ENCODE measurements around the gene DTNB.
"Not testable (repeated sequence)": the region's sequence is repeated elsewhere in the genome, so short reads cannot be mapped to it uniquely, and the experiment has no call there.

Gene DTNB

GRCh38 chr2:25671622-25672021 is 1.8 kb downstream of the DTNB start:
- DNase-seq (ENCODE audit: extremely low read depth, low read depth) = no peak
- no peak overlapping the region for H3K4me3 ChIP-seq (replicated peaks; ENCODE audit: low read depth, low read length)
- no peak for TF ChIP-seq CTCF (IDR thresholded peaks at IDR 0.05; ENCODE audit: low read depth, low read length, missing control alignments)

GRCh38 chr2:25669520-25669919 is 3.9 kb downstream of the DTNB start:
- no peak for DNase-seq (ENCODE audit: extremely low read depth, low read depth)
- no peak for TF ChIP-seq CTCF (IDR thresholded peaks at IDR 0.05; ENCODE audit: low read depth, low read length, missing control alignments)
- H3K4me3 ChIP-seq (replicated peaks; ENCODE audit: low read depth, low read length) = no peak overlapping the region

- no peak for DNase-seq (ENCODE audit: extremely low read depth, low read depth)
- TF ChIP-seq CTCF (IDR thresholded peaks at IDR 0.05; ENCODE audit: low read depth, low read length, missing control alignments) = no peak
- no peak overlapping the region for H3K4me3 ChIP-seq (replicated peaks; ENCODE audit: low read depth, low read length)
Measured at GRCh38 chr2:25666218-25666617, 7.2 kb downstream of the DTNB start.

- not testable (repeated sequence) for H3K4me3 ChIP-seq (replicated peaks; ENCODE audit: low read depth, low read length); DNase-seq (ENCODE audit: extremely low read depth, low read depth)
Measured at GRCh38 chr2:25665429-25665828, 7.9 kb downstream of the DTNB start.

- TF ChIP-seq CTCF (IDR thresholded peaks at IDR 0.05; ENCODE audit: low read depth, low read length, missing control alignments) = no peak
Measured at GRCh38 chr2:25664965-25665307, 8.4 kb downstream of the DTNB start.

GRCh38 chr2:25664183-25664964 is 9.0 kb downstream of the DTNB start:
- no peak for DNase-seq (ENCODE audit: extremely low read depth, low read depth)
- no peak overlapping the region for H3K4me3 ChIP-seq (replicated peaks; ENCODE audit: low read depth, low read length)
- TF ChIP-seq CTCF (IDR thresholded peaks at IDR 0.05; ENCODE audit: low read depth, low read length, missing control alignments) = peak; percentile 74

More at GRCh38 chr2:25664965-25665307, 8.4 kb downstream of the DTNB start:
- no peak for DNase-seq (ENCODE audit: extremely low read depth, low read depth)
- H3K4me3 ChIP-seq (replicated peaks; ENCODE audit: low read depth, low read length) = no peak overlapping the region

GRCh38 chr2:25655316-25655715 is 18.1 kb downstream of the DTNB start:
- no peak overlapping the region for H3K4me3 ChIP-seq (replicated peaks; ENCODE audit: low read depth, low read length)
- TF ChIP-seq CTCF (IDR thresholded peaks at IDR 0.05; ENCODE audit: low read depth, low read length, missing control alignments) = no peak
- DNase-seq (ENCODE audit: extremely low read depth, low read depth) = no peak

All from HFF-Myc (cell line).